Stimulated activated CD4-positive, alpha-beta T cell treated with anti-CD3 and anti-CD28 coated beads, Interleukin-4, amount 100 ng/mL, for 4 hours (primary cell): ENCODE results near the gene TET1.
"Not testable (repeated sequence)": the region's sequence is repeated elsewhere in the genome, so short reads cannot be mapped to it uniquely, and the experiment has no call there.

ENCODE experiments used
- DNase-seq, 2 experiments: peaks; one replicate each; pipeline ENCODE4 v3.0.0-alpha.2; 2020

TET1 gene

DNA sequence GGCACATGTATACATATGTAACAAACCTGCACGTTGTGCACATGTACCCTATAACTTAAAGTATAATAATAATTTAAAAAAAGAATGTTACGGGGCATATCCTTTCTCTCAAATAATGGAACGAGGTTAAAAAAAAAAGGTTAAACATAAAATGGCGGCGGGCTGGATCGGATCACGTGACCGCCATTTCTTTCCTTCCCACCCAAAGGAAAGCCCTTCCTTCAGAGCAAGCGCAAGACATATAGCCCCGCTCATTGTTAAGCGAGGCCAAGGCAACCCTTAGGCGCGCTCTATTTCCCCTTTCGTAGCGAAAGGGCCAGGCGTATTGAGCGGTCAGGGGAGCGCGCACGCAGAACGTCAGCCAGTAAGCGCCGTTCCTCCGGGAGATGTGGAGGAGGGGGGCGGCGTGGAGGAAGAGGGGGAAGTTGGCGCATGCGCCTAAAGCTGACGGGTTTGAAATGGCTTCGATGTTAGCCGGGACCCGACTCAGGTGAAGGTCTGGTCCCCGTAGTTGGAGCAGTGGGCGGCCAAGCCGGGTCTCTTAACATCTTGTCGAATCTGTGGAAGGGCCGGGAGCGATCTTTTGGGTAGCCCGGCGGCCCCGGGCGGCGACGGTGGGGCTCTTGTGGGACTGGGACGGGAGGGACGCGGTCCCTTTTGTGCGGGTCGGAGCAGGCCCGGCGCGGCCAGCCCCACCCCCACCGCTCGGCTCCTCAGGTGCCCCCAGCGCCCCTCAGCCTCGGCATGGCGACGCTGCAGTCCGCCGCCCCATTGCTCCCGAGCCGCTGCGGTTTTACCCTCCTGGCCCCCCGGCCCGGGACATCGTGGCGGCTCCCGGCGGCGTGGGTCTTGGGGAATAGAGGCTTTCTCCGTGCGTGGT is 160.9 kb downstream of the TET1 start, which contains the start of gene CCAR1:
CCAR1 (plus strand) TSS at position 447 of the 880 bp plus-strand sequence. CDS start 1,266 bp downstream, outside the sequence.
- peak; percentile 97 for DNase-seq

DNA sequence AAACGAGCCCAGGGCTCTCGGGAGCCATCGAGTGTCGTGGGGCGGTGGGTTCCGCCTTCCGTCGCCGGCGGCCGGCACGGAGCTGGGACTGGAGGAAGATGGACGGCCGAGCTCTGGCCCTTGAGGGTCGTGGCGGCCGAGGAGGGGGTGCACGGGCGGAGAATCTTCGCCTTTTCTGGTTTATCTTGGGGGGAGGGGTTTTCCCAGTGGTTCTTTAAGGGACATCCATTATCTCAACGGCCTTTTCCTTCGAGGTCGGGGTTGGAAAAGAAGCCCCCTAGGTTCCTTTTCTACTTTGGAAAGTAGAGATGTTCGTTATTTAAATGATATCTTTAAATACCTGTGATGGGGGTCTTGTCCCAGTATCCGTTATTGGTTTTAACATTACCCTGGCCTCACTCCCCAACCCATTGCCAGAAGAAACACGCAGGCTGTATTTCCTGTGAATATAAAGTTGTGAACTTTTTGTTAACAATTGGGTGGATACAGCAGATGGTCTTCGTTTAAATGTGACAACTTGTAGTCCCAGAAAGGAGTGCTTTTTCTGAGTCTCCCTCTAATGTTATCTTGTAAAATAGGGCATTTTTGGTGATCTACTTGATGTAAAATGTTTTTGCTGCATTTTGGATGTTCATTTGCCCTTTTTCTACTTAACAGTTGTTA is 161.7 kb downstream of the TET1 start:
- no peak for DNase-seq

DNA sequence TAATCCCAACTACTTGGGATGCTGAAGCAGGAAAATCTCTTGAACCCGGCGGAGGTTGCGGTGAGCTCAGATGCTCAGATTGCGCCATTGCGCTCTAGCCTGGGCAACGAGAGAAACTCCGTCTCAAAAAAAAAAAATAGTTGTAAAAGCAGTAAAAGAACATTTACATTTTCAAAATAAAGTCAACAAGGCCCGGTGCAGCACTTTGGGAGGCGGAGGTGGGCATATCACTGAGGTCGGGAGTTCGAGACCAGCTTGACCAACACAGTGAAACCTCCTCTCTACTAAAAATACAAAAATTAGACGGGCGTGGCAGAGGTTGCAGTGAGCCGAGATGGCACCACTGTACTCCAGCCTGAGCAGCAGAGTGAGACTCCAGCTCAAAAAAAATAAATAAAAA is 164.9 kb downstream of the TET1 start:
- DNase-seq = no peak

DNA sequence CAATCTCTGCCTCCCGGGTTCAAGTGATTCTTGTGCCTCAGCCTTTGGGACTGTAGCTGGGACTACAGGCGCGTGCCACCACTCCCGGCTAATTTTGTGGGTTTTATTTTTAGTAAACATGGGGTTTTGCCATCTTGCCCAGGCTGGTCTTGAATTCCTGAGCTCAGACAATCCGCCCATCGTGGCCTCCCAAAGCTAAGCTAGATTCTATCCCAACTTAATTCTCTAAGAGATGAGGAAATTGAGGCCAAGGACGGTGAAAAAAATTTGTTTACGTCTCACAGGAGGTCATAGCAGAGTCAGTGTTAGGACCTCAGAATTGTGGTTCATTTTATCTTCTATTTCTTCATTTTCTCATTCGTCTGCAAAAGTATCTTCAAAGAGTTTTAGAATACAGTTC is 167.0 kb downstream of the TET1 start:
- no peak for DNase-seq

DNA sequence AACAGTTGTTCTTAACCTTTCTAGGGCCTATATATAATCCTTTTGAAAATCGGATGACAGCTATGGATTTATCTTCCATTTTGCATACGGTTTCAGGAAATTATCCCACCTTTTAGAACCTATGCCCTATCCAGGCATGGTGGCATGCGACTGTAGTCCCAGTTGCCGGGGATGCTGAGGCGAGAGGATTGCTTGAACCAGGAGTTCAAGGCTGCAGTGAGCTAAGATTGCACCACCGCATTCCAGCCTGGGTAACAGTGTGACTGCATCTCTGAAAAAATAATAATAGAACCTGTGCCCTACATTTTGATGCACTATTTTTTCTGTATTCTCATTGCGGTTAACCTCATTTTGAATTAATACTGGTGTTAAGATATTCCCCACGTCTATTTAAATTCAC is 172.5 kb downstream of the TET1 start:
- DNase-seq = no peak

DNA sequence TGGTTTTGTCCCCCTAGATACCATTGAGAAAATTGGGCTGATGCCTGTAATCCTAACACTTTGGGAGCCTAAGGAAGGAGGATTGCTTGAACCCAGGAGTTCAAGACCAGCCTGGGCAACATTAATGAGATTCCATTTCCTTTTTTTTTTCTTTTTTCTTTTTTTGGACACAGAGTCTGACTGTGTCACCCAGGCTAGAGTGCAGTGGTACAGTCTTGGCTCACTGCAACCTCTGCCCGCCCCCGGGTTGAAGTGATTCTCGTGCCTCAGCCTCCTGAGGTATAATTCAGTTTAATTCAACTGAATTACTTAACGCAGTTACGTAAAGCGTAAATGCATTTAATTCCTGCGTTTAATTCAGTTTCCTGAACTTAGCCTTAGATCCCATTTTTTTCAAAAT is 174.2 kb downstream of the TET1 start:
- no peak for DNase-seq

DNA sequence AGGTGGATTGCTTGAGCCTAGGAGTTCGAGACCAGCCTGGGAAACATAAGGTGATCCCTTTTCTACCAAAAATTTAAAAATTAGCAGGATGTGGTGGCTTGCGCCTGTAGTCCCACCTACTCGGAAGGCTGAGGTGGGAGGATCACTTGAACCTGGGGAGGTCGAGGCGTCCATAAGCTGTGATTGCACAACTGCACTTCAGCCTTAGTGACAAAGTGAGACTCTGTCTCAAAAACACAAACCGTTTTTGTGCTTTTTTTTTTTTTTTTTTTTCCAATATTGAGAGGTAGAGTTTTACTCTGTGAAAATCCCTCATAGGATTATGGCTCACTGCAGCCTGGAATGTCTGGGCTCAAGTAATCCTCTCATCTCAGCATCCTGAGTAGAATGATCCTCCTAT is 175.0 kb downstream of the TET1 start:
- no peak for DNase-seq

DNA sequence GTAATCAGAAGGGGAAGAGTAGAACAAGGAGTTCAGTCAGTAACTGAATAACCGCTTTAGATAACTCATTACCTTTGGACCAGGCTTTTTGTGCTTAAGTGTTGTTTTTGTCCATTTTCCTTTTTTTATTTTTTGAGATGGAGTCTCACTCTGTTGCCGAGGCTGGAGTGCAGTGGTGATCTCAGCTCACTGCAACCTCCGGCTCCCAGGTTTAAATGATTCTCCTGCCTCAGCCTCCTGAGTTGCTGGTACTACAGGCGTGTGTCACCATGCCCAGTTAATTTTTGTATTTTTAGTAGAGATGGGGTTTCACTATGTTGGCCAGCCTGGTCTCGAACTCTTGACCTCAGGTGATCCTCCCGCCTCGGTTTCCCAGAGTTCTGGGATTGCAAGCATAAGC is 175.6 kb downstream of the TET1 start:
- DNase-seq = not testable (repeated sequence)

DNA sequence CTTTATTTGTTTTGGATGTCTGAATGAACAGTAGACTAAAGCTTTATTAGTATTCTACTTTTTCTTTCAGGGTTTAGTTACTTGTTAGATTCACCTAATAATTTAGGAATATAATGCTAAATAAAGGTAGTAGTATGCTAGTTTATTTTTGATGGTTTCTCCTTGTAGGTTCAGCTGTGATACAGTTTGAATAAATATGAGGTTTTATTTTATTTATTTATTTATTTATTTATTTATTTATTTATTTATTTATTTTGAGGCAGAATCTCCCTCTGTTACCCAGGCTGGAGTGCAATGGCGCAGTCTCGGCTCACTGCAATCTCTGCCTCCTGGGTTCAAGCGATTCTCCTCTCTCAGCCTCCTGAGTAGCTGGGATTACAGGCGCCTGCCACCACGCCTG is 180.5 kb downstream of the TET1 start:
- not testable (repeated sequence) for DNase-seq

DNA sequence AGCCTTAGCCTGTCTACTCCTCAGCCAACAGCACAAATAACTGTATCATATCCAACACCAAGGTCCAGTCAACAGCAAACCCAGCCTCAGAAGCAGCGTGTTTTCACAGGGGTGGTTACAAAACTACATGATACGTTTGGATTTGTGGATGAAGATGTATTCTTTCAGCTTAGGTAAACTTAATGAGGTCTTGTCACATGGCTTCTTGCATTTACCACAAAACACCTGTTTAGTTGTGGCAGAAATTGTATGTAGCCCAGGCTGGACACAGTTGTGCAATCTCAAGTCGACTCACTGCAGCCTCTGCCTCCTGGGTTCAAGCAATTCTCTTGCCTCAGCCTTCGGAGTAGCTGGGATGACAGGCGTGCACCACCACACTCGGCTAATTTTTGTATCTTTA is 182.3 kb downstream of the TET1 start:
- DNase-seq = no peak
